ENCODE measurements around the gene CLEC2A.

The CLEC2A gene

DNA sequence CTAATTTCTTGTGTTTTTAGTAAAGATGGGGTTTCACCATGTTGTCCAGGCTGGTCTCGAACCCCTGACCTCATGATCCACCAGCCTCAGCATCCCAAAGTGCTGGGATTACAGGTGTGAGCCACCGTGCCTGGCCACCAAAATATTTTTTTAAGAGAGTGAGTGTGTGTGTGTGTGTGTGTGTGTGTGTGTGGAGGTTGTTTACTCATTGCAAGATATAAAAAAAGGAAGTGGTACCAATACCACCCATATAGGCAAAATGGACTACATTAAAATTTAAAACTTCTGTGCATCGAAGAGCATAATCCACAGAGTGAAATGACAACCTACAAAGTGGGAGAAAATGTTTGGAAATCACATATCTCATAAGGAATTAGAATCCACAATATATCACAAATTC lies 15.5 kb upstream of the CLEC2A start:
- TF ChIP-seq, protein P1, sequence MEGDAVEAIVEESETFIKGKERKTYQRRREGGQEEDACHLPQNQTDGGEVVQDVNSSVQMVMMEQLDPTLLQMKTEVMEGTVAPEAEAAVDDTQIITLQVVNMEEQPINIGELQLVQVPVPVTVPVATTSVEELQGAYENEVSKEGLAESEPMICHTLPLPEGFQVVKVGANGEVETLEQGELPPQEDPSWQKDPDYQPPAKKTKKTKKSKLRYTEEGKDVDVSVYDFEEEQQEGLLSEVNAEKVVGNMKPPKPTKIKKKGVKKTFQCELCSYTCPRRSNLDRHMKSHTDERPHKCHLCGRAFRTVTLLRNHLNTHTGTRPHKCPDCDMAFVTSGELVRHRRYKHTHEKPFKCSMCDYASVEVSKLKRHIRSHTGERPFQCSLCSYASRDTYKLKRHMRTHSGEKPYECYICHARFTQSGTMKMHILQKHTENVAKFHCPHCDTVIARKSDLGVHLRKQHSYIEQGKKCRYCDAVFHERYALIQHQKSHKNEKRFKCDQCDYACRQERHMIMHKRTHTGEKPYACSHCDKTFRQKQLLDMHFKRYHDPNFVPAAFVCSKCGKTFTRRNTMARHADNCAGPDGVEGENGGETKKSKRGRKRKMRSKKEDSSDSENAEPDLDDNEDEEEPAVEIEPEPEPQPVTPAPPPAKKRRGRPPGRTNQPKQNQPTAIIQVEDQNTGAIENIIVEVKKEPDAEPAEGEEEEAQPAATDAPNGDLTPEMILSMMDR (IDR thresholded peaks at IDR 0.05), result no peak
- TF ChIP-seq ZFX (IDR thresholded peaks at IDR 0.05; ENCODE audit: borderline replicate concordance), result no peak
- no peak overlapping the region for H3K27ac ChIP-seq

DNA sequence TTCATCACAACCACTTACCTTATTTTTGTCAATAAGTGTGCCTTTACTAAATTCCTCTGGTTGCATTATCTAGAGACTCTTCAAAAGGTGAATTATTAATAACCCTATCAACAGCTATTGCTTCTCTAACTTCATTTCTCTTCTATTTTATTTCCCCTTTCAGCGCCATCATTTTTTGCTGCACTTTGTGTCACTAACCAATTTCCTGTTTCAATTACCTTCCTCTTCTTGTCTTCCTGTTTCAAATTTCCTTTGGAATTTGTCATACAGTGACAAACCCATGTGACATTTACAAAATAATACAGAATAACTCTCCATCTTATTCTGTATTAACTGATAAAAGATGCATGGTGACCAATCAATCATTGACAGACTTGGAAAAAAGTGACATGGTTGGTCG lies 12.2 kb upstream of the CLEC2A start:
- TF ChIP-seq, protein P1 (IDR thresholded peaks at IDR 0.05), result no peak
- no peak for TF ChIP-seq ZFX (IDR thresholded peaks at IDR 0.05; ENCODE audit: borderline replicate concordance)
- no peak overlapping the region for H3K27ac ChIP-seq

DNA sequence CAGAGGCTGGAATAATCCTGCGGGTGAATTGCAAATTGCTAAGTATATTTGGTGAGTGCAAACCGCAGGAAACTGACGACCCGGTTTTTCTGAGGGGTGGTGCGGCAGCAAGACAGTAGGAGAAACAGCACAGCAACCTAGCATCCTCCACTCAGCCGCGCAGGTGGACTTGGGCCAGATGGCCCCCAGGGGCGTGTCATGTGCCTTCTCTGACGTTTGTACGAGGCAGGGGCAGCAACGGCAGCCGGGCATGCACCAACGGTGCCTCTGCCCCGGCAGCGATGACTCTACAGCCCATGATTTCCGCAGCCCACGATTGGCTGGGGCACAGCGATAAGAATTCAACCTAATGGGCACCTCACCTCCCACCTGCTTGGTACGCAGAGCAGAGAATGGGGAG lies 11.1 kb upstream of the CLEC2A start:
- TF ChIP-seq, protein P1 (IDR thresholded peaks at IDR 0.05), result no peak
- no peak overlapping the region for H3K27ac ChIP-seq

DNA sequence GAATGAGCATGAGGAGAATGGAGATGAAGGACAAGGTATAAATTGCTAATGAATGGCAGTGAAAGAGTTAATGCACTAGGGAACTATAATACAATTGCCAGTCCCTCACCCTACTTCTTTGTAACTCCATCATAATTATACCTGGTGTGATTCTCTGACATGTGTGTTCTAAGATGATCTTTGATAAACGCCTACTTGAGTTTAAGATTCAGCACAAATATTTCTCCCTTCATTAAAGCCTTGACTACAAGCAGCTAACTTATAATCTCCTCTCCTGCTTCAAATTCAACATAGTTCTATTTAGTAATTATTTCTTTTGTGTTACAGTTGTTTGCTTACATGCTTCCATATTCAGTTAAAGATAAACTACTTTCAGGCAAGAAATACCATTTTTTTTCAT lies 9.7 kb upstream of the CLEC2A start:
- no peak overlapping the region for H3K27ac ChIP-seq
- TF ChIP-seq ZFX (IDR thresholded peaks at IDR 0.05; ENCODE audit: borderline replicate concordance), result no peak
- TF ChIP-seq, protein P1 (IDR thresholded peaks at IDR 0.05), result no peak

DNA sequence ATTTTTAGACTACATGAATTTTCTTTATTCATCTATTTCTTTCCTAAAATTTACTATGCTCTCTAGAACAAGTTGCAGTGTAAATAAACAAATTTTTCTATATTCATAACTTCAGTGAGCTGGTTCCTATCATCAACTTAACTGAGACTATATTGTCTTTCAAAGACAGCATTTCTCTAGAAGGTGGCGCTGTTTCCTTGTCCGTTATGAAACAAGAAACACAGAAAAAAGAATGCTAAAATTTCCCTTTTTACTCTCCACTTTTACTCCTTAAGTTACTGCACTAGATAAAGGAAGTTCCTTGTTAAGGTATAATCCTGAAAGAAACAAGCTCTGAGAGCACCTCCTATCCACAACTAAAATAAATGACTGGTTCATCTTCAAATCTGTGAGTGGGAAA lies 8.2 kb upstream of the CLEC2A start:
- TF ChIP-seq, protein P1 (IDR thresholded peaks at IDR 0.05), result peak; percentile 66
- no peak for TF ChIP-seq ZFX (IDR thresholded peaks at IDR 0.05; ENCODE audit: borderline replicate concordance)
- H3K27ac ChIP-seq, result no peak overlapping the region

DNA sequence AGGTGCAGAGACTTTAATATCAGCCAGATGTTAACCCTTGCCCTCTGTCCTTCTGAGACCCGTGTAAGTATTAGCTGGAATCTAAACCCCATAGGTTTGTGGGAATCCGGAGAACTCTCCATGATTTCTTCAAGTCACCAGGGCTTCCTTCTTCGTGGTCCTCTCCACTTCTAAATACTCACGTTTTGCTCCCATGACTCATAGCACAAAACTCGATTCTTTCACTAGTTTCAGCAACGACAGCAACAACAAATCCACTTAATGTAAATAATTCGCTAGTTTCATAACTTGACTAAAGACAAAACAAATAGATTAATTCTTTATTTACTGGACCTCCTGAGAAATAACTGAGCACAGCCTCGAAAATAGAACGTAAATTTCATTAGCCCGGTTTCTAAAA lies 4.4 kb upstream of the CLEC2A start:
- no peak overlapping the region for H3K27ac ChIP-seq
- TF ChIP-seq, protein P1 (IDR thresholded peaks at IDR 0.05), result no peak
- TF ChIP-seq ZFX (IDR thresholded peaks at IDR 0.05; ENCODE audit: borderline replicate concordance), result no peak

DNA sequence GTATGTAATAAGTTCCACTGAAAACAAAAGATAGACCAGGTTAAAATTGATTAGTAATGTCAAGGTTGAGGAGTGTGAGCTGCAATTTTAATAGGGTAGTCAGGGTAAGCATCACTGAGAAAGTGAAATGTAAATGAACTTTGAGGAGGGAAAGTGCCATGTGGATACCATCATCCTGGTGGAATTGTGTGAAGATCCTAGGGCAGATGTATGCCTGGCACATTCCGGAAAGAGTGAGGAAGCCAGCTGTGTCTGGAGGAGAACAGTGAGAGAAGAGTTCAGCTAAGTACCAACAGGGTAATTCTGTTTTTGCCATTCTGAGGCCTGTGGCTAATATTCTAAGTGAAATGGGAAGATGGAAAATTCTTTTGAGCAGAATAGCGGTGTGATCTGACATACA lies 2.9 kb upstream of the CLEC2A start:
- TF ChIP-seq, protein P1 (IDR thresholded peaks at IDR 0.05), result no peak
- TF ChIP-seq ZFX (IDR thresholded peaks at IDR 0.05; ENCODE audit: borderline replicate concordance), result no peak

More for the DNA sequence above, 2.9 kb upstream of the CLEC2A start:
- H3K27ac ChIP-seq, result no peak overlapping the region
